Neural cell (in vitro differentiated cells): Measurements from ENCODE around the gene SYNE3.

Source experiments
- CTCF ChIP-seq: fragments of 450-650 bp; IDR thresholded peaks from 2 replicates; pipeline ENCODE4 v1.5.1; 2014; ENCODE audit warnings: antibody characterized with exemption, mild to moderate bottlenecking, moderate library complexity; ENCODE audit not compliant: poor library complexity, severe bottlenecking
- EP300 ChIP-seq: fragments of 450-650 bp; conservative IDR thresholded peaks from 2 replicates; pipeline ENCODE4 v1.6.1; 2014; ENCODE audit warnings: antibody characterized with exemption, mild to moderate bottlenecking, moderate library complexity; ENCODE audit not compliant: poor library complexity, severe bottlenecking
- RAD21 ChIP-seq: fragments of 450-650 bp; conservative IDR thresholded peaks from 2 replicates; pipeline ENCODE4 v1.6.1; 2014; ENCODE audit warnings: antibody characterized with exemption, mild to moderate bottlenecking, moderate library complexity
- TAF1 ChIP-seq: IDR thresholded peaks from 2 replicates; pipeline ENCODE4 v1.6.1; 2012; ENCODE audit warnings: low read depth

GRCh38 chr14:95486875-95487668 lies 29.4 kb downstream of the SYNE3 start:
- no peak for TF ChIP-seq EP300
- no peak for TF ChIP-seq CTCF
- no peak for TF ChIP-seq TAF1
- no peak for TF ChIP-seq RAD21
